A673 (cell line): ENCODE measurements around the gene WBP2. TPM values are rescaled to one million over a fixed set of nuclear protein-coding genes. Genes with fewer than 3 reads are reported as not detected.

Experiments used
- BruUV-seq: library from RNA; stranded (reverse); fragments of 400-500 nt; replicated peaks from 2 replicates; lab custom pipeline; 2021; lab: Mats Ljungman, UMichigan
- CTCF ChIA-PET: fragments of 300-600 bp; sonication (Branson Sonifier 250); formaldehyde crosslinking; loops from one replicate; lab custom pipeline; 2022; ENCODE audit warnings: antibody characterized with exemption; lab: Charles Lee
- POLR2A ChIA-PET: fragments of 300-600 bp; sonication (Branson Sonifier 250); formaldehyde crosslinking; loops from one replicate; lab custom pipeline; 2022; ENCODE audit warnings: antibody characterized with exemption; ENCODE audit not compliant: low non-redundant PET; lab: Charles Lee
- DNase-seq: peaks from one replicate; pipeline ENCODE4 v3.0.0-alpha.2; 2015; ENCODE audit warnings: low spot score
- H3K27ac ChIP-seq: fragments of 200-600 bp; sonication (generic); 2 replicates; pipeline ENCODE4 v1.5.1; 2016; ENCODE audit warnings: mixed run types, low read depth, mild to moderate bottlenecking, mixed read lengths, antibody characterized with exemption, low read length; ENCODE audit not compliant: poor library complexity, severe bottlenecking
- H3K27me3 ChIP-seq: fragments of 200-600 bp; sonication (generic); replicated peaks from 2 replicates; pipeline ENCODE4 v1.6.1; 2017; ENCODE audit warnings: mixed run types, low read depth, mild to moderate bottlenecking, mixed read lengths, antibody characterized with exemption, low read length; ENCODE audit not compliant: insufficient read depth, poor library complexity
- H3K36me3 ChIP-seq: fragments of 200-600 bp; sonication (generic); 2 replicates; pipeline ENCODE4 v1.6.1; 2016; ENCODE audit warnings: mixed run types, mild to moderate bottlenecking, mixed read lengths, antibody characterized with exemption, low read length; ENCODE audit not compliant: insufficient read depth, poor library complexity, severe bottlenecking
- H3K4me1 ChIP-seq: fragments of 200-600 bp; sonication (generic); 2 replicates; pipeline ENCODE4 v1.6.1; 2017; ENCODE audit warnings: mixed run types, mild to moderate bottlenecking, mixed read lengths, antibody characterized with exemption, low read length; ENCODE audit not compliant: insufficient read depth, poor library complexity, severe bottlenecking
- H3K4me3 ChIP-seq: fragments of 200-600 bp; sonication (generic); 2 replicates; pipeline ENCODE4 v1.5.1; 2016; ENCODE audit warnings: low read depth, mixed run types, mild to moderate bottlenecking, mixed read lengths, low read length; ENCODE audit not compliant: poor library complexity, severe bottlenecking
- H3K9me3 ChIP-seq: fragments of 200-600 bp; sonication (generic); 2 replicates; pipeline ENCODE4 v1.6.1; 2016; ENCODE audit warnings: mixed run types, low read depth, mild to moderate bottlenecking, mixed read lengths, antibody characterized with exemption, low read length; ENCODE audit not compliant: poor library complexity, severe bottlenecking
- CTCF ChIP-seq: fragments of 300-800, 200-600 bp; sonication (generic); conservative IDR thresholded peaks from 2 replicates; pipeline ENCODE4 v1.5.1; 2017; ENCODE audit warnings: low read depth, mild to moderate bottlenecking, antibody characterized with exemption, low read length, moderate library complexity, mixed read lengths
- EZH2 ChIP-seq: fragments of 200-600 bp; sonication (generic); IDR thresholded peaks from 2 replicates; pipeline ENCODE4 v1.6.1; 2017; ENCODE audit warnings: borderline replicate concordance, low read depth, mild to moderate bottlenecking, mixed read lengths, antibody characterized with exemption, low read length; ENCODE audit not compliant: poor library complexity, severe bottlenecking
- intact Hi-C: fragments of 100-400 bp; cut with micrococcal nuclease; formaldehyde crosslinking; loops from one replicate; pipeline ENCODE4 v1.10.0; 2022; ENCODE audit not compliant: unreplicated experiment
- total RNA-seq: library from RNA; stranded (reverse); gene quantifications from 2 replicates; pipeline ENCODE4 v1.2.3, GENCODE V29; 2021

Gene WBP2
- total RNA-seq, 1 experiment from 2014 or later = 70.3 TPM

- no peak for DNase-seq
- Histone ChIP-seq H3K9me3 (no peaks in the 10 kb centered on the region), H3K36me3 (peaks cover 23% of the 10 kb centered on the region), H3K27me3 (no peaks in the 10 kb centered on the region), H3K4me3 (no peak overlapping the region), H3K27ac (no peak overlapping the region), H3K4me1 (peaks cover 17% of the 10 kb centered on the region)
- no TSS peak for BruUV-seq
- POLR2A ChIA-PET = no interaction called here
- CTCF ChIA-PET = interaction anchor here (0.6 kb wide), 1 partner anchor 95 kb away, joined by 5 read pairs; no protein-coding TSS in a partner anchor
- TF ChIP-seq EZH2 (no peak), CTCF (no peak)
- intact Hi-C loops = no loop called here
These were observed 38.3 kb upstream of the WBP2 start for GRCh38 chr17:75893305-75894048.

GRCh38 chr17:75892556-75893224 lies 37.6 kb upstream of the WBP2 start:
- Histone ChIP-seq H3K4me3 (no peak overlapping the region), H3K27ac (no peak overlapping the region), H3K4me1 (peaks cover 17% of the 10 kb centered on the region), H3K36me3 (peaks cover 21% of the 10 kb centered on the region), H3K27me3 (no peaks in the 10 kb centered on the region), H3K9me3 (no peaks in the 10 kb centered on the region)
- no TSS peak for BruUV-seq
- ChIA-PET CTCF (no interaction called here), POLR2A (no interaction called here)
- intact Hi-C loops = no loop called here
- TF ChIP-seq EZH2 = no peak
- TF ChIP-seq CTCF = no peak
- DNase-seq = no peak

GRCh38 chr17:75891605-75892555 lies 36.7 kb upstream of the WBP2 start:
- ChIA-PET POLR2A (no interaction called here), CTCF (no interaction called here)
- no peak overlapping the region for H3K4me3 ChIP-seq
- DNase-seq = no peak
- H3K27me3 ChIP-seq = no peaks in the 10 kb centered on the region
- H3K9me3 ChIP-seq = no peaks in the 10 kb centered on the region
- no TSS peak for BruUV-seq
- no peak overlapping the region for H3K27ac ChIP-seq
- H3K36me3 ChIP-seq = peaks cover 21% of the 10 kb centered on the region
- intact Hi-C loops = no loop called here
- peaks cover 10% of the 10 kb centered on the region for H3K4me1 ChIP-seq
- no peak for TF ChIP-seq EZH2
- no peak for TF ChIP-seq CTCF
